HG02759 (cell line): Measurements from ENCODE around the gene ARHGAP19.

Experiments used
- ATAC-seq: cut with Tn5 transposase; IDR thresholded peaks from one replicate; pipeline ENCODE4 v1.9.1; 2021; ENCODE audit warnings: mild to moderate bottlenecking, moderate library complexity; ENCODE audit not compliant: unreplicated experiment

Gene ARHGAP19

GRCh38 chr10:97173036-97173435 is 119.4 kb downstream of the ARHGAP19 start:
- no peak for ATAC-seq
